Smooth muscle cell (in vitro differentiated cells): ENCODE measurements around the gene ARL3. TPM values are rescaled to one million over a fixed set of nuclear protein-coding genes. Genes with fewer than 3 reads are reported as not detected.
"Not testable (repeated sequence)": the region's sequence is repeated elsewhere in the genome, so short reads cannot be mapped to it uniquely, and the experiment has no call there.

Source experiments
- DNase-seq: peaks from one replicate; lab custom pipeline; 2025; ENCODE audit not compliant: unreplicated experiment; lab: John Stamatoyannopoulos, UW
- H2AFZ ChIP-seq: fragments of 200-600 bp; sonication (generic); 2 replicates; pipeline ENCODE4 v1.6.0; 2016; ENCODE audit warnings: antibody characterized with exemption, low read depth, mild to moderate bottlenecking
- H3F3A ChIP-seq: fragments of 200-600 bp; sonication (generic); 2 replicates; pipeline ENCODE4 v1.6.0; 2017; ENCODE audit warnings: antibody characterized with exemption, low read depth
- H3K27ac ChIP-seq: fragments of 200-600 bp; sonication (generic); 2 replicates; pipeline ENCODE4 v1.5.1; 2016; ENCODE audit warnings: low read depth, mild to moderate bottlenecking
- H3K27me3 ChIP-seq: fragments of 200-600 bp; sonication (generic); 2 replicates; pipeline ENCODE4 v1.6.1; 2016; ENCODE audit warnings: low read depth, mild to moderate bottlenecking
- H3K36me3 ChIP-seq: fragments of 200-600 bp; sonication (generic); 2 replicates; pipeline ENCODE4 v1.5.1; 2016; ENCODE audit warnings: low read depth
- H3K4me1 ChIP-seq: fragments of 200-600 bp; sonication (generic); 2 replicates; pipeline ENCODE4 v1.5.1; 2016; ENCODE audit warnings: low read depth
- H3K4me2 ChIP-seq: fragments of 200-600 bp; sonication (generic); 2 replicates; pipeline ENCODE4 v1.6.0; 2016; ENCODE audit warnings: mild to moderate bottlenecking
- H3K4me3 ChIP-seq: fragments of 200-600 bp; sonication (generic); 2 replicates; pipeline ENCODE4 v1.5.1; 2016; ENCODE audit warnings: mild to moderate bottlenecking
- H3K79me2 ChIP-seq: fragments of 200-600 bp; sonication (generic); 2 replicates; pipeline ENCODE4 v1.6.0; 2016; ENCODE audit warnings: low read depth, mild to moderate bottlenecking
- H3K9ac ChIP-seq: fragments of 200-600 bp; sonication (generic); 2 replicates; pipeline ENCODE4 v1.6.0; 2016; ENCODE audit warnings: low read depth
- H3K9me3 ChIP-seq: fragments of 200-600 bp; sonication (generic); replicated peaks from 2 replicates; pipeline ENCODE4 v1.5.1; 2016; ENCODE audit warnings: low read depth
- H4K20me1 ChIP-seq: fragments of 200-600 bp; sonication (generic); 2 replicates; pipeline ENCODE4 v1.6.0; 2016; ENCODE audit warnings: low read depth
- WGBS: methylation state at CpG from one replicate; pipeline ENCODE4 v1.1.7; 2016; ENCODE audit warnings: low lambda C conversion rate; 5-methylcytosine and 5-hydroxymethylcytosine counted together
- polyA plus RNA-seq: library from polyadenylated mRNA; unstranded; fragments of >200 nt; fragmentation: Nextera tagmentation; extraction: Ambion mirVana; gene quantifications from 2 replicates; pipeline ENCODE4 v1.2.1, GENCODE V29; 2016
- total RNA-seq: library from RNA; depleted of rRNA; stranded (reverse); fragments of >200 nt; gene quantifications from 2 replicates; pipeline ENCODE4 v1.2.3, GENCODE V29; 2014
- TF ChIP-seq, protein P1 (sequence below): fragments of 200-600 bp; sonication (generic); IDR thresholded peaks from 2 replicates; pipeline ENCODE4 v1.5.1; 2017; ENCODE audit warnings: borderline replicate concordance, mild to moderate bottlenecking, antibody characterized with exemption; ENCODE audit not compliant: insufficient read depth, poor library complexity, severe bottlenecking

The ARL3 gene
- total and polyA plus RNA-seq, 2 experiments from 2014 or later = 12.7 to 30.2 TPM

DNA sequence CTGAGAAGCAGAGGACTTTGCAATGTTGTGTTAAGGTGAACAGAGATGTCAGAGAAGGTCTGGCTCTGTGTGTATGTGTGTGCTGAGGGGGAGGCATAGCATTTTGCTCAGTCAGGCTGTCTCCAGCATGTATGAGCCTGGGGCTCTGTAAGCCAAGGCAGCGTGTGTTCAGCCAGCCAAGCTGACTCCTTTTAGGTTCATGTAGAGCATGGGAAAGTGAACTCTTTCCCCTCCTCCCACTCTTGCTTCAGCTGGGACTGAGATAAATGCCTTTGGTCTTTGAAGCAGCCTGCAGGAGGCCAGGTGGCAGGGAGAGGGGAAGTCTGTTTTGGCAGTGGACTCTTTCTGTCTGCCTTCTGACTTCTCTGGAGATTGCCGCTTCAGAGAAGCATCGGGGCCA lies 4.0 kb upstream of the ARL3 start:
- no peak for DNase-seq
- TF ChIP-seq, protein P1, sequence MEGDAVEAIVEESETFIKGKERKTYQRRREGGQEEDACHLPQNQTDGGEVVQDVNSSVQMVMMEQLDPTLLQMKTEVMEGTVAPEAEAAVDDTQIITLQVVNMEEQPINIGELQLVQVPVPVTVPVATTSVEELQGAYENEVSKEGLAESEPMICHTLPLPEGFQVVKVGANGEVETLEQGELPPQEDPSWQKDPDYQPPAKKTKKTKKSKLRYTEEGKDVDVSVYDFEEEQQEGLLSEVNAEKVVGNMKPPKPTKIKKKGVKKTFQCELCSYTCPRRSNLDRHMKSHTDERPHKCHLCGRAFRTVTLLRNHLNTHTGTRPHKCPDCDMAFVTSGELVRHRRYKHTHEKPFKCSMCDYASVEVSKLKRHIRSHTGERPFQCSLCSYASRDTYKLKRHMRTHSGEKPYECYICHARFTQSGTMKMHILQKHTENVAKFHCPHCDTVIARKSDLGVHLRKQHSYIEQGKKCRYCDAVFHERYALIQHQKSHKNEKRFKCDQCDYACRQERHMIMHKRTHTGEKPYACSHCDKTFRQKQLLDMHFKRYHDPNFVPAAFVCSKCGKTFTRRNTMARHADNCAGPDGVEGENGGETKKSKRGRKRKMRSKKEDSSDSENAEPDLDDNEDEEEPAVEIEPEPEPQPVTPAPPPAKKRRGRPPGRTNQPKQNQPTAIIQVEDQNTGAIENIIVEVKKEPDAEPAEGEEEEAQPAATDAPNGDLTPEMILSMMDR = no peak
- Histone ChIP-seq H3F3A (peaks cover 6% of the 10 kb centered on the region), H3K9ac (no peak overlapping the region), H2AFZ (peak overlapping the region; percentile 80), H3K36me3 (no peaks in the 10 kb centered on the region), H3K27me3 (no peaks in the 10 kb centered on the region), H3K4me3 (no peak overlapping the region), H3K4me1 (peaks cover 16% of the 10 kb centered on the region), H3K79me2 (peaks cover 35% of the 10 kb centered on the region), H4K20me1 (no peaks in the 10 kb centered on the region), H3K9me3 (no peaks in the 10 kb centered on the region), H3K4me2 (peak overlapping the region; percentile 48), H3K27ac (peak overlapping the region; percentile 30)
- 41% methylated on average over 3 of the region's 3 CpGs for WGBS

DNA sequence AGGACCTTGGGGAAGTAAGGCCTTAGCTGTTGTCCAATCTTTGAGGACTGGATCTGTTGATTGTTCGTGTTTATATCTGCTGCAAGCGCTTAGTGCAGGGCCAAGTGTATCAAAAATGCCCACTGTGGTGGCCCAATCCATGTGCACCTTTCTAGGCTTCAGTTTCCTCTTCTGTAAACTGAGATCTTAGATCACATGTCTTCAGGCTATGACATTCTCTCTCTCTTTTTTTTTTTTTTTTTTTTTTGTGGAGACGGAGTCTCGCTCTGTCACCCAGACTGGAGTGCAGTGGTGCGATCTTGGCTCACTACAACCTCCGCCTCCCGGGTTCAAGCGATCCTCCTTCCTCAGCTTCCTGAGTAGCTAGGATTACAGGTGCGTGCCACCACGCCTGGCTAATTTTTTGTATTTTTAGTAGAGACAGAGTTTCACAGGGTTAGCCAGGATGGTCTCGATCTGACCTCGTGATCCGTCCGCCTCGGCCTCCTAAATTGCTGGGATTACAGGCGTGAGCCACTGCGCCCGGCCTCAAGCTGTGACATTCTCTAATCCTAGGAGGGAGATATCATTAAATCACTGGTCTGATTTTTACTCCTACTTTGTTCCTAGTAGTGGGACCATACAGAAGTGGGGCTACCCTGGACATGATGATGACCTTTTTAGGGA lies 2.8 kb upstream of the ARL3 start:
- not testable (repeated sequence) for H3K27ac ChIP-seq, H2AFZ ChIP-seq, H3K27me3 ChIP-seq, H3K4me2 ChIP-seq, H3K9me3 ChIP-seq, H3K36me3 ChIP-seq, H3K9ac ChIP-seq, H4K20me1 ChIP-seq, DNase-seq, H3K4me3 ChIP-seq
- H3K4me1 ChIP-seq = peaks cover 28% of the 10 kb centered on the region
- 84% methylated on average over 18 of the region's 18 CpGs for WGBS
- H3K79me2 ChIP-seq = peaks cover 40% of the 10 kb centered on the region
- peaks cover 18% of the 10 kb centered on the region for H3F3A ChIP-seq

DNA sequence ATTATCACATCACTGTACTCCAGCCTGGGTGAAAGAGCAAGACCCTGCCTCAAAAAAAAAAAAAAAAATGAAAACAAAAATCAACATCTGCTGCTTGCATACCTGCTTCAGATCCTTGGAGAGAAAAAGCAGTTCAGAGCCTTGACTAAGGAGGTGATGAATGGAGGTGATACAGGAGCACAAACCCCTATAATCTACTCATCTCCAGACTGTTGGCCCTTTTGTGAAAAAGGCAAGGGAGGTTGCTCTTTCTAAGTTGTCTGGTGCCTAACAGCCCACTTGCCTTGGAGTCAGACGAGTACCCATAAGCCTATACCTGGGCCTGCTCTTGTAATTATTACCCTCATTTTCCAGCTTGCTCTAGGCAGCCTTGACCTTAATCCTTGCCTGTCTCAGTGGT lies 1.7 kb upstream of the ARL3 start:
- 71% methylated on average over 1 of the region's 1 CpG for WGBS
- peaks cover 17% of the 10 kb centered on the region for H3F3A ChIP-seq
- peaks cover 34% of the 10 kb centered on the region for H3K4me1 ChIP-seq

DNA sequence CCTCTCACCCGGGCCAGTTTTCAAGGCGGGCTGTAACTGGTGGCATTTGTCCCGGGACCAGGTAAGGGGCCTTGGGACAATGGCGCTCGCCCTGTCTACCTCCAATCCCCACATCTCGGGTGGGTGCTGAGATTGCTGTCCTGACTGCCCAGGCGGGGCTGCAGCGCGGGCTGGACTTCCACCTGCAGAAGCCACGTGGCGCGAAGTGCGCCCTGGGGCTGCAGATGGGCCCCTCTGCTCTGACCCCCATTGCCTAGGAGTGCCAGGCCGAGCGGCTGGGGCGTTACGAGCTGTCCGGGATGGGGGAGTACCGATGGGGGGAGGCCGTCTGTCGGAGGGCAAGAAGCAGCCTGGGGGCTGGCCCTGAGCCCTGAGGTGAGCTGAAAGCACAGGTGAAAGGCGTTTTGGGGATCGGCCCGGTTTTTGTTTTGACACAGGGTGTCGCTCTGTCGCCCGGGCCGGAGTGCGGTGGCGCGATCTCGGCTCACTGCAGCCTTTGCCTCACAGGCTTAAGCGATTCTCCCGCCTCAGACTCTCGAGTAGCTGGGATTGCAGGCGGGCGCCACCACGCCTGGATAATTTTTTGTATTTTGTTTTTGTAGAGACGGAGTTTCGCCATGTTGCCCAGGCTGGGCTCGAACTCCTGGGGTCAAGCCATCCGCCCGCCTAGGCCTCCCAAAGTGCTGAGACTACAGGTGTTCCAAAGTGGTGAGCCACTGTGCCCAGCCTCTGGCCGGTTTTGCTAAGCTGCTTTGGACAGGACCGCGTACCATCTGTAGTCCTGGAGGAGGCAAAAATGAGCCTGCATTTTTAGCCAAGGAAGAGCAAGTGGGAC lies 641 bp upstream of the ARL3 start, which contains the start of gene SFXN2:
Gene SFXN2, plus strand, starts transcription at position 16 of the 835 bp plus-strand sequence. CDS start 12,001 bp downstream, outside the sequence.
- H4K20me1 ChIP-seq = peaks cover 7% of the 10 kb centered on the region
- no peaks in the 10 kb centered on the region for H3K27me3 ChIP-seq
- H3K79me2 ChIP-seq = peaks cover 42% of the 10 kb centered on the region
- no peaks in the 10 kb centered on the region for H3K36me3 ChIP-seq
- DNase-seq = no peak
- H3K9ac ChIP-seq = peak within 1 kb of the TSS; percentile 90
- no peaks in the 10 kb centered on the region for H3K9me3 ChIP-seq
- WGBS = 3% methylated on average over 42 of the region's 46 CpGs
- peak within 1 kb of the TSS; percentile 82 for H2AFZ ChIP-seq
- TF ChIP-seq, protein P1 = no peak
- peaks cover 17% of the 10 kb centered on the region for H3F3A ChIP-seq
- H3K4me3 ChIP-seq = peak within 1 kb of the TSS; percentile 89
- H3K27ac ChIP-seq = peak within 1 kb of the TSS; percentile 91
- H3K4me2 ChIP-seq = peak within 1 kb of the TSS; percentile 90
- peaks cover 36% of the 10 kb centered on the region for H3K4me1 ChIP-seq

More for the DNA sequence above, 1.7 kb upstream of the ARL3 start:
- Histone ChIP-seq H3K4me2 (no peak overlapping the region), H3K27ac (no peak overlapping the region), H3K36me3 (no peaks in the 10 kb centered on the region), H2AFZ (no peak overlapping the region), H3K79me2 (peaks cover 39% of the 10 kb centered on the region), H3K4me3 (no peak overlapping the region), H3K27me3 (no peaks in the 10 kb centered on the region), H3K9me3 (no peaks in the 10 kb centered on the region), H3K9ac (no peak overlapping the region), H4K20me1 (no peaks in the 10 kb centered on the region)
- no peak for DNase-seq
- TF ChIP-seq, protein P1 = no peak
